ENCODE data around the gene PARD3B. TPM values are rescaled to one million over a fixed set of nuclear protein-coding genes. Genes with fewer than 3 reads are reported as not detected.

Gene PARD3B
- total and polyA plus RNA-seq, 10 of the 15 experiments (the other 5 are each of a cell fraction or from before 2014, with no cell fraction given) = 0.01 to 0.54 (median 0.07) TPM; not detected in 7

- Histone ChIP-seq H3K4me2 (ENCODE audit: control insufficient read depth, insufficient read depth) (no peak overlapping the region), H3K36me3 (ENCODE audit: control insufficient read depth in 2 of 2, insufficient read depth in 2 of 2, low read length in 1 of 2) (no peaks in the 10 kb centered on the region), H3K9me3 (replicated peaks; ENCODE audit: control insufficient read depth, insufficient read depth, low read length) (no peaks in the 10 kb centered on the region), H3K27ac (ENCODE audit: control insufficient read depth, insufficient read depth) (no peak overlapping the region), H3K9ac (ENCODE audit: control insufficient read depth, insufficient read depth, low read length) (no peak overlapping the region), H3K79me2 (ENCODE audit: control insufficient read depth, insufficient read depth, low read length) (no peaks in the 10 kb centered on the region), H2AFZ (ENCODE audit: control insufficient read depth, low read depth, low read length) (no peak overlapping the region), H4K20me1 (ENCODE audit: control insufficient read depth, insufficient read depth) (no peaks in the 10 kb centered on the region), H3K4me1 (ENCODE audit: control insufficient read depth, insufficient read depth, low read length) (no peaks in the 10 kb centered on the region), H3K4me3 (no peak overlapping the region), H3K27me3 (replicated peaks in 1 of 2; ENCODE audit: control insufficient read depth in 2 of 2, insufficient read depth in 2 of 2, low read length in 1 of 2) (no peaks in the 10 kb centered on the region)
- CTCF ChIA-PET = interaction anchor here (0.6 kb wide), 1 partner anchor 1825 kb away, joined by 4 read pairs; no protein-coding TSS in a partner anchor
- DNase-seq (ENCODE audit: low read depth, low spot score) = no peak
- 16% methylated on average over 3 of the region's 3 CpGs for WGBS (ENCODE audit: insufficient coverage, insufficient replicate concordance, low lambda C conversion rate, missing lambda C conversion rate)
- BruUV-seq (replicated peaks) = no TSS peak
- in situ Hi-C loops (cut with MboI) = no loop called here
- POLR2A ChIA-PET = no interaction called here
- no peak for FAIRE-seq
- RAD21 ChIA-PET (ENCODE audit: unreplicated experiment) = no interaction called here
- TF ChIP-seq EGR1 (IDR thresholded peaks at IDR 0.05; ENCODE audit: borderline replicate concordance in 1 of 2, low read depth in 2 of 2, low read length in 2 of 2) = no peak
- no peak for TF ChIP-seq EP300 (IDR thresholded peaks at IDR 0.05; ENCODE audit: borderline replicate concordance in 1 of 2, control insufficient read depth in 1 of 2, low read depth in 2 of 2, low read length in 2 of 2)
- TF ChIP-seq JUND (IDR thresholded peaks at IDR 0.05; ENCODE audit: low read depth, low read length) = no peak
- TF ChIP-seq, protein P1, sequence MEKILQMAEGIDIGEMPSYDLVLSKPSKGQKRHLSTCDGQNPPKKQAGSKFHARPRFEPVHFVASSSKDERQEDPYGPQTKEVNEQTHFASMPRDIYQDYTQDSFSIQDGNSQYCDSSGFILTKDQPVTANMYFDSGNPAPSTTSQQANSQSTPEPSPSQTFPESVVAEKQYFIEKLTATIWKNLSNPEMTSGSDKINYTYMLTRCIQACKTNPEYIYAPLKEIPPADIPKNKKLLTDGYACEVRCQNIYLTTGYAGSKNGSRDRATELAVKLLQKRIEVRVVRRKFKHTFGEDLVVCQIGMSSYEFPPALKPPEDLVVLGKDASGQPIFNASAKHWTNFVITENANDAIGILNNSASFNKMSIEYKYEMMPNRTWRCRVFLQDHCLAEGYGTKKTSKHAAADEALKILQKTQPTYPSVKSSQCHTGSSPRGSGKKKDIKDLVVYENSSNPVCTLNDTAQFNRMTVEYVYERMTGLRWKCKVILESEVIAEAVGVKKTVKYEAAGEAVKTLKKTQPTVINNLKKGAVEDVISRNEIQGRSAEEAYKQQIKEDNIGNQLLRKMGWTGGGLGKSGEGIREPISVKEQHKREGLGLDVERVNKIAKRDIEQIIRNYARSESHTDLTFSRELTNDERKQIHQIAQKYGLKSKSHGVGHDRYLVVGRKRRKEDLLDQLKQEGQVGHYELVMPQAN (conservative IDR thresholded peaks at IDR 0.05) = no peak
- TF ChIP-seq E2F4 (IDR thresholded peaks at IDR 0.05; ENCODE audit: low read depth, low read length) = no peak
- TF ChIP-seq IKZF1 (conservative IDR thresholded peaks at IDR 0.05) = no peak
- TF ChIP-seq, protein P2, sequence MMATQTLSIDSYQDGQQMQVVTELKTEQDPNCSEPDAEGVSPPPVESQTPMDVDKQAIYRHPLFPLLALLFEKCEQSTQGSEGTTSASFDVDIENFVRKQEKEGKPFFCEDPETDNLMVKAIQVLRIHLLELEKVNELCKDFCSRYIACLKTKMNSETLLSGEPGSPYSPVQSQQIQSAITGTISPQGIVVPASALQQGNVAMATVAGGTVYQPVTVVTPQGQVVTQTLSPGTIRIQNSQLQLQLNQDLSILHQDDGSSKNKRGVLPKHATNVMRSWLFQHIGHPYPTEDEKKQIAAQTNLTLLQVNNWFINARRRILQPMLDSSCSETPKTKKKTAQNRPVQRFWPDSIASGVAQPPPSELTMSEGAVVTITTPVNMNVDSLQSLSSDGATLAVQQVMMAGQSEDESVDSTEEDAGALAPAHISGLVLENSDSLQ (IDR thresholded peaks at IDR 0.05) = no peak
- TF ChIP-seq, protein P3, sequence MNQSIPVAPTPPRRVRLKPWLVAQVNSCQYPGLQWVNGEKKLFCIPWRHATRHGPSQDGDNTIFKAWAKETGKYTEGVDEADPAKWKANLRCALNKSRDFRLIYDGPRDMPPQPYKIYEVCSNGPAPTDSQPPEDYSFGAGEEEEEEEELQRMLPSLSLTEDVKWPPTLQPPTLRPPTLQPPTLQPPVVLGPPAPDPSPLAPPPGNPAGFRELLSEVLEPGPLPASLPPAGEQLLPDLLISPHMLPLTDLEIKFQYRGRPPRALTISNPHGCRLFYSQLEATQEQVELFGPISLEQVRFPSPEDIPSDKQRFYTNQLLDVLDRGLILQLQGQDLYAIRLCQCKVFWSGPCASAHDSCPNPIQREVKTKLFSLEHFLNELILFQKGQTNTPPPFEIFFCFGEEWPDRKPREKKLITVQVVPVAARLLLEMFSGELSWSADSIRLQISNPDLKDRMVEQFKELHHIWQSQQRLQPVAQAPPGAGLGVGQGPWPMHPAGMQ (IDR thresholded peaks at IDR 0.05; ENCODE audit: borderline replicate concordance) = no peak
- no peak for TF ChIP-seq MAX (IDR thresholded peaks at IDR 0.05; ENCODE audit: low read depth, low read length)
- TF ChIP-seq JUNB (IDR thresholded peaks at IDR 0.05) = no peak
- no peak for TF ChIP-seq RB1 (IDR thresholded peaks at IDR 0.05; ENCODE audit: borderline replicate concordance)
- no peak for TF ChIP-seq YY1 (IDR thresholded peaks at IDR 0.05; ENCODE audit: low read depth, low read length)
- TF ChIP-seq STAT1 (conservative IDR thresholded peaks at IDR 0.05) = no peak
- no peak for TF ChIP-seq EED (IDR thresholded peaks at IDR 0.05; ENCODE audit: low read depth)
- no peak for TF ChIP-seq TAF1 (IDR thresholded peaks at IDR 0.05; ENCODE audit: borderline replicate concordance, low read depth, low read length)
- TF ChIP-seq BCL11A (IDR thresholded peaks at IDR 0.05; ENCODE audit: low read depth, low read length) = no peak
- TF ChIP-seq SRF (IDR thresholded peaks at IDR 0.05; ENCODE audit: low read depth in 2 of 2, low read length in 2 of 2) = no peak
- no peak for TF ChIP-seq RELA (IDR thresholded peaks at IDR 0.05; ENCODE audit: borderline replicate concordance, partially characterized antibody)
- no peak for TF ChIP-seq POLR2A (IDR thresholded peaks at IDR 0.05; ENCODE audit: low read depth, low read length)
- intact Hi-C loops (cut with micrococcal nuclease; ENCODE audit: unreplicated experiment) = no loop called here
- SMC1A ChIA-PET (ENCODE audit: uncharacterized antibody, unreplicated experiment) = no interaction called here
- ATAC-seq = no peak
Measured at GRCh38 chr2:204590063-204590462, 44.8 kb downstream of the PARD3B start.
